ENCODE results near the gene AUTS2. TPM values are rescaled to one million over a fixed set of nuclear protein-coding genes. Genes with fewer than 3 reads are reported as not detected.

The AUTS2 gene
- polyA plus RNA-seq, 1 donor (not counting 4 experiments of a cell fraction or from before 2014, with no cell fraction given) = 4.7 TPM

DNA sequence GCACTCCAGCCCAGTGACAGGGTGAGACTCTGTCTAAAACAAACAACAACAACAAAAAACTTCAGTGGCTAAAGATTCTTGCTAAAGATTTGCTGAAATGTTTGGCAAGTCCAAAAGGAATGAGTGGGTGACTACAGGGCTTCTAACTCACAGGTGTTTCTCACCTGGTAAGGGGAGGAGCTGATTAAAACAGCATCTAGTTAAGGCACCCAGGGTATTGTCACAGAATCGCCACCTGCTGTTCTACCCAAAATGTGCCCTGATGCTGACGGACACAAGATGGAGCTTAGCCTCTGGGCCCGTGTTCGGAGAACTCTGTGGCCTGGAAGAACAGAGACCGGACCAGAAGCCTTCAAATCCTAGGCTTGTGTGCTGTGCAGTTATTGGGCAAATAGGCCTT is 1197.7 kb downstream of the AUTS2 start:
- TF ChIP-seq CTCF (optimal IDR thresholded peaks at IDR 0.05 in 1 of 3, IDR thresholded peaks at IDR 0.05 in 1 of 3, conservative IDR thresholded peaks at IDR 0.05 in 1 of 3; ENCODE audit: extremely low read depth in 1 of 3, insufficient read depth in 2 of 3, low read length in 3 of 3) (no peak), EZH2 (IDR thresholded peaks at IDR 0.05; ENCODE audit: low read length) (no peak)
- no peak for FAIRE-seq
- dilution Hi-C loops (cut with MboI; ENCODE audit: extremely low pct_ligation_motif_present, low sequenced_read_pairs) = no loop called here

DNA sequence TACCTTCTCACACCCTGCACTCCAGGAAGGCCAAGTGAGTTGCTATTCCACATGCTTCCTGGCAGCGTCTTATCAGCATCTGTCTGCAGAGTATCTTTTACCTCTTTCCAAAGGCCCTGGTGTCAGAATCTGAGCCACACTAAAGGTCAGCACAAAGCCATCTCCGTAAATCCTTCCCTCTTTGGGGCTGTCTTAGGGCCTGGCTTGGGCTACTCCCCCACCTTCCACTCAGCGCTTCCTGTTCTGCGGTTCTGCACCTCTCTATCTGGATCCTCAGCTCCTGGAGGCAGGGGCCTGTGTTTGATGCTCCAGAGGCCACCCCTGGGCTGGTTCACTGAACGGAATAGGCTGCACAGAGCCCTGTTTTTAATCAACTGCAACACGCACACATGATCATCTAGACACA is 1198.8 kb downstream of the AUTS2 start:
- no peaks in the 10 kb centered on the region for H3K79me2 ChIP-seq (ENCODE audit: control insufficient read depth, insufficient read depth, low read length)
- H3K4me2 ChIP-seq (ENCODE audit: control insufficient read depth, extremely low read depth, insufficient read depth, low read depth, low read length) = no peak overlapping the region
- dilution Hi-C loops (cut with MboI; ENCODE audit: extremely low pct_ligation_motif_present, low sequenced_read_pairs) = no loop called here
- H3K9me1 ChIP-seq (ENCODE audit: control insufficient read depth, extremely low read depth, insufficient read depth, low read length) = no peaks in the 10 kb centered on the region
- H4K20me1 ChIP-seq (ENCODE audit: control insufficient read depth, extremely low read depth, insufficient read depth, low read length) = no peaks in the 10 kb centered on the region
- DNase-seq (ENCODE audit: low read depth, low spot score) (no peak), FAIRE-seq (no peak)
- TF ChIP-seq EZH2 (IDR thresholded peaks at IDR 0.05; ENCODE audit: low read length) = no peak
- no peak for TF ChIP-seq CTCF (optimal IDR thresholded peaks at IDR 0.05 in 1 of 3, IDR thresholded peaks at IDR 0.05 in 1 of 3, conservative IDR thresholded peaks at IDR 0.05 in 1 of 3; ENCODE audit: extremely low read depth in 1 of 3, insufficient read depth in 2 of 3, low read length in 3 of 3)
- peaks cover 7% of the 10 kb centered on the region for H3K9me3 ChIP-seq (ENCODE audit: control insufficient read depth, low read depth, low read length)
- H3K36me3 ChIP-seq (ENCODE audit: control insufficient read depth in 2 of 2, extremely low read depth in 1 of 2, insufficient read depth in 2 of 2, low read length in 2 of 2) = peaks cover 0 to 3% of the 10 kb centered on the region in 2 experiments
- H3K9ac ChIP-seq (ENCODE audit: control insufficient read depth, extremely low read depth, insufficient read depth, low read length) = no peak overlapping the region
- H3K4me3 ChIP-seq (ENCODE audit: control insufficient read depth in 2 of 3, extremely low read depth in 1 of 3, insufficient read depth in 2 of 3, low read depth in 1 of 3, low read length in 3 of 3) = no peak overlapping the region
- H2AFZ ChIP-seq (ENCODE audit: control insufficient read depth, low read length) = no peak overlapping the region
- H3K4me1 ChIP-seq (ENCODE audit: control insufficient read depth, extremely low read depth, insufficient read depth, low read length) = no peaks in the 10 kb centered on the region
- no peak overlapping the region for H3K27ac ChIP-seq (ENCODE audit: control insufficient read depth, insufficient read depth, low read length)
- H3K27me3 ChIP-seq (ENCODE audit: control insufficient read depth, extremely low read depth, insufficient read depth, low read length) = no peaks in the 10 kb centered on the region

More for the DNA sequence above, 1197.7 kb downstream of the AUTS2 start:
- no peak overlapping the region for H3K4me2 ChIP-seq (ENCODE audit: control insufficient read depth, extremely low read depth, insufficient read depth, low read depth, low read length)
- H3K4me3 ChIP-seq (ENCODE audit: control insufficient read depth in 2 of 3, extremely low read depth in 1 of 3, insufficient read depth in 2 of 3, low read depth in 1 of 3, low read length in 3 of 3) = no peak overlapping the region
- H2AFZ ChIP-seq (ENCODE audit: control insufficient read depth, low read length) = no peak overlapping the region
- H3K27ac ChIP-seq (ENCODE audit: control insufficient read depth, insufficient read depth, low read length) = no peak overlapping the region
- no peaks in the 10 kb centered on the region for H4K20me1 ChIP-seq (ENCODE audit: control insufficient read depth, extremely low read depth, insufficient read depth, low read length)
- H3K4me1 ChIP-seq (ENCODE audit: control insufficient read depth, extremely low read depth, insufficient read depth, low read length) = no peaks in the 10 kb centered on the region
- H3K9me1 ChIP-seq (ENCODE audit: control insufficient read depth, extremely low read depth, insufficient read depth, low read length) = no peaks in the 10 kb centered on the region
- no peaks in the 10 kb centered on the region for H3K27me3 ChIP-seq (ENCODE audit: control insufficient read depth, extremely low read depth, insufficient read depth, low read length)
- peaks cover 1 to 15% of the 10 kb centered on the region in 2 experiments for H3K36me3 ChIP-seq (ENCODE audit: control insufficient read depth in 2 of 2, extremely low read depth in 1 of 2, insufficient read depth in 2 of 2, low read length in 2 of 2)
- H3K79me2 ChIP-seq (ENCODE audit: control insufficient read depth, insufficient read depth, low read length) = no peaks in the 10 kb centered on the region
- no peak overlapping the region for H3K9ac ChIP-seq (ENCODE audit: control insufficient read depth, extremely low read depth, insufficient read depth, low read length)
- DNase-seq (ENCODE audit: low read depth, low spot score) = no peak
- H3K9me3 ChIP-seq (ENCODE audit: control insufficient read depth, low read depth, low read length) = peaks cover 7% of the 10 kb centered on the region
